HepG2 (cell line): ENCODE measurements around the gene TMEM233. TPM values are rescaled to one million over a fixed set of nuclear protein-coding genes. Genes with fewer than 3 reads are reported as not detected.

Experiments
- AHDC1 ChIP-seq: sonication (generic); formaldehyde crosslinking; IDR thresholded peaks from 2 replicates; pipeline ENCODE4 v1.5.1; 2020; ENCODE audit warnings: mild to moderate bottlenecking, missing genetic modification reagents, borderline replicate concordance
- DPF2 ChIP-seq: sonication (generic); formaldehyde crosslinking; IDR thresholded peaks from 2 replicates; pipeline ENCODE4 v1.4.0; 2020; ENCODE audit warnings: mild to moderate bottlenecking, low read depth, missing genetic modification reagents, borderline replicate concordance
- KDM5B ChIP-seq: sonication (generic); formaldehyde crosslinking; IDR thresholded peaks from 2 replicates; pipeline ENCODE4 v1.4.0; 2020; ENCODE audit warnings: missing genetic modification reagents, mild to moderate bottlenecking, borderline replicate concordance
- MXI1 ChIP-seq: IDR thresholded peaks from 3 replicates; pipeline ENCODE4 v1.6.1; 2012; ENCODE audit warnings: low read depth, low read length, inconsistent platforms, borderline replicate concordance
- PHF21A ChIP-seq: sonication (generic); formaldehyde crosslinking; IDR thresholded peaks from 2 replicates; pipeline ENCODE4 v1.5.0; 2020; ENCODE audit warnings: mild to moderate bottlenecking, missing genetic modification reagents
- POLR2AphosphoS5 ChIP-seq: IDR thresholded peaks from 2 replicates; pipeline ENCODE4 v1.6.1; 2012; ENCODE audit warnings: low read depth, low read length
- RCOR2 ChIP-seq: IDR thresholded peaks from 2 replicates; pipeline ENCODE4 v1.6.1; 2016; ENCODE audit warnings: missing biosample characterization, missing genetic modification reagents
- SRY ChIP-seq: sonication (generic); formaldehyde crosslinking; IDR thresholded peaks from 2 replicates; pipeline ENCODE4 v1.8.0; 2022; ENCODE audit warnings: mild to moderate bottlenecking, missing genetic modification reagents
- ZFP90 ChIP-seq: sonication (generic); formaldehyde crosslinking; IDR thresholded peaks from 2 replicates; pipeline ENCODE4 v1.8.0; 2022; ENCODE audit warnings: missing genetic modification reagents, mild to moderate bottlenecking, inconsistent platforms, borderline replicate concordance
- ZKSCAN8 ChIP-seq: IDR thresholded peaks from 2 replicates; pipeline ENCODE4 v1.6.1; 2016; ENCODE audit warnings: borderline replicate concordance, missing genetic modification reagents, missing compliant biosample characterization
- ZNF331 ChIP-seq: sonication (generic); formaldehyde crosslinking; IDR thresholded peaks from 2 replicates; pipeline ENCODE4 v1.4.0; 2020; ENCODE audit warnings: missing genetic modification reagents
- ZNF660 ChIP-seq: sonication (generic); formaldehyde crosslinking; IDR thresholded peaks from 2 replicates; pipeline ENCODE4 v1.5.1; 2020; ENCODE audit warnings: mild to moderate bottlenecking, low read depth, missing genetic modification reagents, borderline replicate concordance
- ZNF878 ChIP-seq: sonication (generic); formaldehyde crosslinking; IDR thresholded peaks from 2 replicates; pipeline ENCODE4 v1.8.1; 2023; ENCODE audit warnings: mild to moderate bottlenecking, missing genetic modification reagents, moderate library complexity
- polyA plus RNA-seq, 8 experiments: library from polyadenylated mRNA; depleted of rRNA in 3 of 8; stranded (reverse) in 7 of 8; unstranded in 1 of 8; fragments of >200 nt; fragmentation: Illumina TruSeq in 4 of 8; extraction: Trizol in 4 of 8; gene quantifications; 2 replicates each; pipeline versions ENCODE4 v1.2.1 to v1.2.3, GENCODE V29; 2011 to 2016; ENCODE audit warnings: low read depth in 4 of 8, missing spikeins in 1 of 8, mixed read lengths in 1 of 8; ENCODE audit not compliant: insufficient read depth in 1 of 8
- total RNA-seq, 5 experiments: library from RNA; depleted of rRNA; stranded (reverse); fragments of >200 nt; fragmentation: Illumina TruSeq; extraction: Trizol; gene quantifications; 2 replicates each; pipeline ENCODE4 v1.2.3, GENCODE V29; 2016; ENCODE audit warnings: low read depth in 1 of 5
- TF ChIP-seq, protein P1 (sequence below): sonication (generic); formaldehyde crosslinking; conservative IDR thresholded peaks from 2 replicates; pipeline ENCODE4 v1.4.0; 2020; ENCODE audit warnings: missing genetic modification reagents
- TF ChIP-seq, protein P2 (sequence below): sonication (generic); formaldehyde crosslinking; IDR thresholded peaks from 2 replicates; pipeline ENCODE4 v1.9.0; 2021; ENCODE audit warnings: mild to moderate bottlenecking, missing genetic modification reagents

The TMEM233 gene
- total and polyA plus RNA-seq, 2 of the 13 experiments (the other 11 are each of a cell fraction or from before 2014, with no cell fraction given): 0.03 TPM; not detected in 1

- no peak; the same call in 1 of the 2 replicates for TF ChIP-seq AHDC1
- TF ChIP-seq, protein P1, sequence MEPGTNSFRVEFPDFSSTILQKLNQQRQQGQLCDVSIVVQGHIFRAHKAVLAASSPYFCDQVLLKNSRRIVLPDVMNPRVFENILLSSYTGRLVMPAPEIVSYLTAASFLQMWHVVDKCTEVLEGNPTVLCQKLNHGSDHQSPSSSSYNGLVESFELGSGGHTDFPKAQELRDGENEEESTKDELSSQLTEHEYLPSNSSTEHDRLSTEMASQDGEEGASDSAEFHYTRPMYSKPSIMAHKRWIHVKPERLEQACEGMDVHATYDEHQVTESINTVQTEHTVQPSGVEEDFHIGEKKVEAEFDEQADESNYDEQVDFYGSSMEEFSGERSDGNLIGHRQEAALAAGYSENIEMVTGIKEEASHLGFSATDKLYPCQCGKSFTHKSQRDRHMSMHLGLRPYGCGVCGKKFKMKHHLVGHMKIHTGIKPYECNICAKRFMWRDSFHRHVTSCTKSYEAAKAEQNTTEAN (CRISPR knock-in tag): 0 out of 2 replicates have a peak, but pooled peaks have one; percentile 21
- TF ChIP-seq RCOR2 (CRISPR knock-in tag): no peak
- TF ChIP-seq ZKSCAN8: no peak; the same call in 1 of the 2 replicates
- TF ChIP-seq ZNF660 (CRISPR knock-in tag): no peak
- TF ChIP-seq ZNF331 (CRISPR knock-in tag): peak; percentile 64; the same call in 1 of the 2 replicates
- TF ChIP-seq ZNF878: no peak
- TF ChIP-seq, protein P2, sequence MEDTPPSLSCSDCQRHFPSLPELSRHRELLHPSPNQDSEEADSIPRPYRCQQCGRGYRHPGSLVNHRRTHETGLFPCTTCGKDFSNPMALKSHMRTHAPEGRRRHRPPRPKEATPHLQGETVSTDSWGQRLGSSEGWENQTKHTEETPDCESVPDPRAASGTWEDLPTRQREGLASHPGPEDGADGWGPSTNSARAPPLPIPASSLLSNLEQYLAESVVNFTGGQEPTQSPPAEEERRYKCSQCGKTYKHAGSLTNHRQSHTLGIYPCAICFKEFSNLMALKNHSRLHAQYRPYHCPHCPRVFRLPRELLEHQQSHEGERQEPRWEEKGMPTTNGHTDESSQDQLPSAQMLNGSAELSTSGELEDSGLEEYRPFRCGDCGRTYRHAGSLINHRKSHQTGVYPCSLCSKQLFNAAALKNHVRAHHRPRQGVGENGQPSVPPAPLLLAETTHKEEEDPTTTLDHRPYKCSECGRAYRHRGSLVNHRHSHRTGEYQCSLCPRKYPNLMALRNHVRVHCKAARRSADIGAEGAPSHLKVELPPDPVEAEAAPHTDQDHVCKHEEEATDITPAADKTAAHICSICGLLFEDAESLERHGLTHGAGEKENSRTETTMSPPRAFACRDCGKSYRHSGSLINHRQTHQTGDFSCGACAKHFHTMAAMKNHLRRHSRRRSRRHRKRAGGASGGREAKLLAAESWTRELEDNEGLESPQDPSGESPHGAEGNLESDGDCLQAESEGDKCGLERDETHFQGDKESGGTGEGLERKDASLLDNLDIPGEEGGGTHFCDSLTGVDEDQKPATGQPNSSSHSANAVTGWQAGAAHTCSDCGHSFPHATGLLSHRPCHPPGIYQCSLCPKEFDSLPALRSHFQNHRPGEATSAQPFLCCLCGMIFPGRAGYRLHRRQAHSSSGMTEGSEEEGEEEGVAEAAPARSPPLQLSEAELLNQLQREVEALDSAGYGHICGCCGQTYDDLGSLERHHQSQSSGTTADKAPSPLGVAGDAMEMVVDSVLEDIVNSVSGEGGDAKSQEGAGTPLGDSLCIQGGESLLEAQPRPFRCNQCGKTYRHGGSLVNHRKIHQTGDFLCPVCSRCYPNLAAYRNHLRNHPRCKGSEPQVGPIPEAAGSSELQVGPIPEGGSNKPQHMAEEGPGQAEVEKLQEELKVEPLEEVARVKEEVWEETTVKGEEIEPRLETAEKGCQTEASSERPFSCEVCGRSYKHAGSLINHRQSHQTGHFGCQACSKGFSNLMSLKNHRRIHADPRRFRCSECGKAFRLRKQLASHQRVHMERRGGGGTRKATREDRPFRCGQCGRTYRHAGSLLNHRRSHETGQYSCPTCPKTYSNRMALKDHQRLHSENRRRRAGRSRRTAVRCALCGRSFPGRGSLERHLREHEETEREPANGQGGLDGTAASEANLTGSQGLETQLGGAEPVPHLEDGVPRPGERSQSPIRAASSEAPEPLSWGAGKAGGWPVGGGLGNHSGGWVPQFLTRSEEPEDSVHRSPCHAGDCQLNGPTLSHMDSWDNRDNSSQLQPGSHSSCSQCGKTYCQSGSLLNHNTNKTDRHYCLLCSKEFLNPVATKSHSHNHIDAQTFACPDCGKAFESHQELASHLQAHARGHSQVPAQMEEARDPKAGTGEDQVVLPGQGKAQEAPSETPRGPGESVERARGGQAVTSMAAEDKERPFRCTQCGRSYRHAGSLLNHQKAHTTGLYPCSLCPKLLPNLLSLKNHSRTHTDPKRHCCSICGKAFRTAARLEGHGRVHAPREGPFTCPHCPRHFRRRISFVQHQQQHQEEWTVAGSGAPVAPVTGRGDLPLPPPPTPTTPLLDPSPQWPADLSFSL: no peak
- peak; percentile 92 for TF ChIP-seq PHF21A
- peak; percentile 38; the same call in 1 of the 2 replicates for TF ChIP-seq ZFP90
- TF ChIP-seq SRY (CRISPR knock-in tag): peak; percentile 61; the same call in 1 of the 2 replicates
- peak; percentile 79; the same call in 1 of the 3 replicates for TF ChIP-seq MXI1
- peak; percentile 86 for TF ChIP-seq POLR2AphosphoS5
- TF ChIP-seq DPF2 (CRISPR knock-in tag): no peak
- TF ChIP-seq KDM5B (CRISPR knock-in tag): peak; percentile 91; the same call in 1 of the 2 replicates
Observed at GRCh38 chr12:119667577-119668323, 74.2 kb downstream of the TMEM233 start, which contains the start of gene PRKAB1 (continued).
